ENCODE data around the gene TMCO4. TPM values are rescaled to one million over a fixed set of nuclear protein-coding genes. Genes with fewer than 3 reads are reported as not detected.

The TMCO4 gene
- total and polyA plus RNA-seq, 12 donors = 23.2 to 55.0 (median 38.1) TPM

GRCh38 chr1:19650416-19651140 is 149.1 kb downstream of the TMCO4 start:
- H3K4me1 ChIP-seq (replicated peaks in 1 of 2) = peaks cover 0 to 17% of the 10 kb centered on the region in 2 donors
- H3K27ac ChIP-seq = peak overlapping the region in 3 of 5 donors; percentile 8 to 78 (median 54)
- H3K36me3 ChIP-seq (replicated peaks in 1 of 2) = no peaks in the 10 kb centered on the region
- intact Hi-C loops (cut with DNase I) = loop anchor here (5.0 to 10.0 kb wide), 5 partner anchors 136 to 386 kb away; partner anchors contain the start of gene CAPZB (in 1 of the 2)
- H3K27me3 ChIP-seq = no peaks in the 10 kb centered on the region
- TF ChIP-seq CTCF (IDR thresholded peaks at IDR 0.05) = no peak
- TF ChIP-seq POLR2A (IDR thresholded peaks at IDR 0.05) = no peak
- no peak for DNase-seq
- no peaks in the 10 kb centered on the region for H3K9me3 ChIP-seq (replicated peaks in 1 of 3)
- 23 to 45% (median 38%) methylated on average over 11 to 12 of the region's 12 CpGs for WGBS, 4 donors
- H3K4me3 ChIP-seq = no peak overlapping the region

GRCh38 chr1:19648689-19649088 is 151.0 kb downstream of the TMCO4 start:
- intact Hi-C loops (cut with DNase I) = loop anchor here in 1 of 2 donors (10.0 kb wide), 1 partner anchor 164 kb away; the partner anchor contains the start of gene CAPZB
- H3K9me3 ChIP-seq (replicated peaks in 1 of 3) = no peaks in the 10 kb centered on the region
- 63 to 89% (median 70%) methylated on average over 5 to 11 of the region's 11 CpGs for WGBS, 4 donors
- H3K27ac ChIP-seq = peak overlapping the region in 1 of 5 donors; percentile 7
- H3K4me3 ChIP-seq = no peak overlapping the region
- H3K36me3 ChIP-seq (replicated peaks in 1 of 2) = no peaks in the 10 kb centered on the region
- DNase-seq = no peak
- H3K4me1 ChIP-seq (replicated peaks in 1 of 2) = peaks cover 1 to 14% of the 10 kb centered on the region in 2 donors
- no peaks in the 10 kb centered on the region for H3K27me3 ChIP-seq
- TF ChIP-seq POLR2A (IDR thresholded peaks at IDR 0.05) (no peak), CTCF (IDR thresholded peaks at IDR 0.05) (peak in 1 of 6 experiments; percentile 13)

- TF ChIP-seq CTCF (IDR thresholded peaks at IDR 0.05) (no peak), POLR2A (IDR thresholded peaks at IDR 0.05) (no peak)
- Histone ChIP-seq H3K27me3 (no peaks in the 10 kb centered on the region), H3K27ac (peak overlapping the region in 1 of 5 donors; percentile 7), H3K9me3 (replicated peaks in 1 of 3) (no peaks in the 10 kb centered on the region), H3K4me1 (replicated peaks in 1 of 2) (peaks cover 5 to 18% of the 10 kb centered on the region in 2 donors), H3K4me3 (no peak overlapping the region), H3K36me3 (replicated peaks in 1 of 2) (no peaks in the 10 kb centered on the region)
- intact Hi-C loops (cut with DNase I) = loop anchor here in 1 of 2 donors (10.0 kb wide), 1 partner anchor 163 kb away; the partner anchor contains the start of gene CAPZB
- 71 to 82% (median 76%) methylated on average over 7 to 14 of the region's 14 CpGs for WGBS, 4 donors
- no peak for DNase-seq
Observed at GRCh38 chr1:19648239-19648638, 151.5 kb downstream of the TMCO4 start.

GRCh38 chr1:19647643-19648042 is 152.1 kb downstream of the TMCO4 start:
- Histone ChIP-seq H3K4me3 (no peak overlapping the region), H3K9me3 (replicated peaks in 1 of 3) (no peaks in the 10 kb centered on the region), H3K4me1 (replicated peaks in 1 of 2) (peaks cover 5 to 19% of the 10 kb centered on the region in 2 donors), H3K27ac (peak overlapping the region in 1 of 5 donors; percentile 52), H3K27me3 (no peaks in the 10 kb centered on the region), H3K36me3 (replicated peaks in 1 of 2) (no peaks in the 10 kb centered on the region)
- TF ChIP-seq POLR2A (IDR thresholded peaks at IDR 0.05) (no peak), CTCF (IDR thresholded peaks at IDR 0.05) (no peak)
- DNase-seq = no peak
- WGBS, 4 donors = 63 to 82% (median 65%) methylated on average over 16 of the region's 16 CpGs
- intact Hi-C loops (cut with DNase I) = loop anchor here in 1 of 2 donors (10.0 kb wide), 1 partner anchor 163 kb away; the partner anchor contains the start of gene CAPZB
